Glutamatergic neuron (in vitro differentiated cells): ENCODE measurements around the gene ADGRD1. TPM values are rescaled to one million over a fixed set of nuclear protein-coding genes. Genes with fewer than 3 reads are reported as not detected.

Experiments used
- DNase-seq: peaks from one replicate; pipeline ENCODE4 v3.0.0; 2022
- H3K27ac Mint-ChIP-seq: one replicate; pipeline ENCODE4 v1.8.0; 2020; ENCODE audit warnings: mild to moderate bottlenecking, mixed read lengths, inconsistent platforms; ENCODE audit not compliant: unreplicated experiment
- H3K27me3 Mint-ChIP-seq: one replicate; pipeline ENCODE4 v1.8.0; 2020; ENCODE audit warnings: mild to moderate bottlenecking, moderate library complexity, mixed read lengths, inconsistent platforms; ENCODE audit not compliant: unreplicated experiment
- H3K36me3 Mint-ChIP-seq: one replicate; pipeline ENCODE4 v1.8.0; 2020; ENCODE audit warnings: mild to moderate bottlenecking, mixed read lengths, inconsistent platforms; ENCODE audit not compliant: unreplicated experiment
- H3K4me1 Mint-ChIP-seq: one replicate; pipeline ENCODE4 v1.8.0; 2020; ENCODE audit warnings: mild to moderate bottlenecking, low read depth, mixed read lengths, inconsistent platforms; ENCODE audit not compliant: unreplicated experiment
- H3K4me3 Mint-ChIP-seq: one replicate; pipeline ENCODE4 v1.8.0; 2020; ENCODE audit warnings: mild to moderate bottlenecking, mixed read lengths, inconsistent platforms; ENCODE audit not compliant: unreplicated experiment
- H3K9me3 Mint-ChIP-seq: one replicate; pipeline ENCODE4 v1.8.0; 2020; ENCODE audit warnings: mild to moderate bottlenecking, moderate library complexity, mixed read lengths, inconsistent platforms; ENCODE audit not compliant: unreplicated experiment
- CTCF ChIP-seq: fragments of 200-600 bp; sonication (generic); IDR thresholded peaks from one replicate; pipeline ENCODE4 v1.5.0; 2021; ENCODE audit not compliant: partially characterized antibody, unreplicated experiment
- total RNA-seq: library from RNA; stranded (reverse); fragmentation: NEBNext Ultra II Directional; extraction: Animal tissue kit (Norgen Biotek cat#: 25700); gene quantifications from one replicate; pipeline ENCODE4 v1.2.1, GENCODE V29; 2021; ENCODE audit not compliant: unreplicated experiment

ADGRD1 gene
- total RNA-seq, 1 donor from 2014 or later, result 0.96 TPM

DNA sequence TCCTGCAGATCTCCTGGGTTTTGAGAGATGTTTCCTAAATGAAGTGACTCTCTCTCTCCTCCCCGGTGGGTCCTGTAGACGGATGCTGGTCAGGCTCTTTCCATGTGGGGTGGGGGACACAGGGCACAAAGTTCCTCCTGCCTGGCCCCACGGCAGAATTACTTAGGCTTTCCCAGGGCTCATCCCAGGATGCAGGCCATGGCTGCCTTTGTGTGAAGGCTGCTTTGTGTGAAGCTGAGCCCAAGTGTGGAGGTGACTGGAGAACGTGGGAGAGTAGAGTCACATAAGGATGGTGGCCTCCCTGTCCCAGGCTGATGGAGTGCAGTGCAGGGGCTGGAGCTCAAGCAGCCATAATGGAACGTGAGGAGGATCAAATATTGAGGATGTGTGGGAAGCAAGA is 200.2 kb downstream of the ADGRD1 start:
- H3K27me3 Mint-ChIP-seq, result no peaks in the 10 kb centered on the region
- H3K4me3 Mint-ChIP-seq, result no peak overlapping the region
- DNase-seq, result no peak
- TF ChIP-seq CTCF, result no peak
- no peak overlapping the region for H3K27ac Mint-ChIP-seq
- H3K36me3 Mint-ChIP-seq, result peaks cover 5% of the 10 kb centered on the region
- H3K9me3 Mint-ChIP-seq, result peaks cover 8% of the 10 kb centered on the region
- no peaks in the 10 kb centered on the region for H3K4me1 Mint-ChIP-seq

- TF ChIP-seq CTCF, result no peak
Measured at GRCh38 chr12:131155131-131155530, 201.4 kb downstream of the ADGRD1 start.

GRCh38 chr12:131157743-131158142 is 204.0 kb downstream of the ADGRD1 start:
- H3K4me1 Mint-ChIP-seq, result no peaks in the 10 kb centered on the region
- peaks cover 5% of the 10 kb centered on the region for H3K9me3 Mint-ChIP-seq
- no peak for DNase-seq
- H3K4me3 Mint-ChIP-seq, result no peak overlapping the region
- TF ChIP-seq CTCF, result no peak
- no peaks in the 10 kb centered on the region for H3K36me3 Mint-ChIP-seq
- H3K27me3 Mint-ChIP-seq, result peaks cover 2% of the 10 kb centered on the region
- H3K27ac Mint-ChIP-seq, result no peak overlapping the region

More at GRCh38 chr12:131155131-131155530, 201.4 kb downstream of the ADGRD1 start:
- no peaks in the 10 kb centered on the region for H3K4me1 Mint-ChIP-seq
- peak overlapping the region; percentile 31 for H3K4me3 Mint-ChIP-seq
- peaks cover 5% of the 10 kb centered on the region for H3K36me3 Mint-ChIP-seq
- peak overlapping the region; percentile 44 for H3K27ac Mint-ChIP-seq
- H3K27me3 Mint-ChIP-seq, result no peaks in the 10 kb centered on the region
- DNase-seq, result no peak
- peaks cover 8% of the 10 kb centered on the region for H3K9me3 Mint-ChIP-seq

DNA sequence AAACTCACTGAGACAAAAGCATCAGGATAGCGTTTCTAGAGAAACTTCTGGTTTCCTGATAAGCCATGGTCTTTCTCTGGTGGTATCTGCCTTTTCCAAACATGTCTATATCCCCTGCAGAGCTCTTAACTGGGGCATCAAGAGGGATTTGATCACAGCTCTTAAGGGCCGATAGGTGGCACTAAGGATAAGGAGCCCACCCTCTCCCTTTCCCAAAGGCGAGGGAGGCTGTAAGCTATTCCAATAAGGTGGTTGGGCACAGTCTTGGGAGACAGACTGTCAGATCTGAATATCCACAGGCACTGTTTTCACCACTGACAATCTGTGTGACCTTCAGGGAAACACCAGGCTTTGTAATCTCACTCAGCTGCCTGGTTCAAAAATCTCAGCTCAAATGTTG is 206.0 kb downstream of the ADGRD1 start:
- Mint-ChIP-seq H3K27me3 (peaks cover 2% of the 10 kb centered on the region), H3K36me3 (no peaks in the 10 kb centered on the region), H3K4me1 (no peaks in the 10 kb centered on the region), H3K27ac (no peak overlapping the region), H3K4me3 (no peak overlapping the region), H3K9me3 (peaks cover 3% of the 10 kb centered on the region)
- DNase-seq, result no peak
- no peak for TF ChIP-seq CTCF

DNA sequence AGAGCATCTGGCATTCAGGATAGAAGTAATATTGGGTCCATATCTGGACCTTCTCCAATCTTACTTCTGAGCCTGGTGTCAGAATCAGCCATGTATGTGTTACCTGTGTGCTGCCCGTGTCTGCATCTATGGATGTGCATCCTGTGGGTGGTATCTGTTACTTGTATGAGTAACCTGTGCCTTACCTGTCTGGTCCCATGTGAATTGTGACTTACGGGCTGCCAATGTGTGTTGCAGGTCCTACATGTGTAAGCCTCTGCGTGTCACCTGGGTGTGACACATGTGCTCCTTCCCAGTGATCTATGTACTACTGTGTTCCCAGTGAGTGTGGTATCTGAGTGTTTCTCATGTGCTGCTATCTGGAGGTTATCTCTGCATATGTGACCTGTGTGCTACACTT is 208.4 kb downstream of the ADGRD1 start:
- Mint-ChIP-seq H3K4me1 (no peaks in the 10 kb centered on the region), H3K27ac (no peak overlapping the region), H3K4me3 (no peak overlapping the region), H3K27me3 (peaks cover 2% of the 10 kb centered on the region), H3K9me3 (no peaks in the 10 kb centered on the region), H3K36me3 (no peaks in the 10 kb centered on the region)
- no peak for TF ChIP-seq CTCF
- DNase-seq, result no peak
